Endometrial microvascular endothelial cells (primary cell): ENCODE results near the gene CMIP. TPM values are rescaled to one million over a fixed set of nuclear protein-coding genes. Genes with fewer than 3 reads are reported as not detected.

Experiments used
- in situ Hi-C: cut with HindIII; loops from 2 replicates; pipeline ENCODE4 v1.10.0; 2017; ENCODE audit warnings: low sequenced_read_pairs, low pct_unique_long_range_greater_than_20kb; ENCODE audit errors: inconsistent ontology term
- total RNA-seq: library from RNA; depleted of rRNA; stranded (reverse); fragments of >200 nt; gene quantifications from one replicate; pipeline ENCODE4 v1.2.3, GENCODE V29; 2015; ENCODE audit errors: inconsistent ontology term

The CMIP gene
- total RNA-seq, 1 donor from 2014 or later, result 16.5 TPM

DNA sequence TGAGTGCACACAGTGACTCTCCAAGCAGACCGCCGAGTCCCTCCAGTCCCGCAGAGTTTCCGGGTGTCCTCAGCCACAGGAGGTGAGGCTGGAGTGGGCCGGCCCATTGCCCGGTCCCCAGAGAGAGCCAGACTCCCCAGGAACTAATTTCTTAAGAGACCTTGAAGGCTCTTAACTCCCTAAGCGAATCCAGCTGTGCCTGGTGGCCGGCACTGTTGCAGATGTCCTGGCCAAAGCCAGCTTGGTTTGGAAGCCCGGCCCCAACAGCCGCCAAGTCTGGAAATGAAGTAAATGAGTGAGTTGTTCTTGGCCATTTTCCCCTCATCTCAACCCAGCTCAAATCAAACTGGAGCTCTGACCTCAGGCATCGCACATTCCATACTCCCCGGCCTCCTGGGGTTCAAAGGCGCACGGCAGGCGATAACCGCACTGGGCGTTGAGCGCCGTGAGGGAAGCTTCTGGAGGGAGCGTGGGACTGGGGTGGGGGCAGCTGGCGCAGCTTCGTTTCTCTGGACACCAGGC is 42.0 kb downstream of the CMIP start:
- in situ Hi-C loops, result loop anchor here (25.0 kb wide), 1 partner anchor 99 kb away; no protein-coding TSS in a partner anchor

DNA sequence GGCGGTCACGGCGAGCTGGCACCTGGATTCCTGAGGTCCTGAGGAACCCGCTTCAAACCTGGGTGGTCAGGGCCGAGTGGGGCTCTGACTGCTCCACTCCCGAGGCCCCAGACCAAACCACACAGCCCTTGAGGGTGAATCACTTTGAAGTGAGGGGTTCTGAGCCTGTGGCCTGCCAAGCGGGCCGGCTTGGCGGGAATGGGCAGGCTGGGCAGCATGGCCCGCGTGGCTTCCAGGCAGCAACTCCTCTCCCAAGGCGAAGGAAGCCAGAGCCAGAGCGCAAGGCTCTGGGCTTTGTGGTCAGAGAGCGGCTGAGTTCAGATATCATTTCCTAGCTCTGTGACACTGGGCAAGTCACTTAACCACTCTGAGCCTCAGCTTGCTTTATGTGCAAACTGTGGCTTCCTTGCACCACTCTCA is 42.7 kb downstream of the CMIP start:
- in situ Hi-C loops, result loop anchor here (25.0 kb wide), 1 partner anchor 100 kb away; no protein-coding TSS in a partner anchor

DNA sequence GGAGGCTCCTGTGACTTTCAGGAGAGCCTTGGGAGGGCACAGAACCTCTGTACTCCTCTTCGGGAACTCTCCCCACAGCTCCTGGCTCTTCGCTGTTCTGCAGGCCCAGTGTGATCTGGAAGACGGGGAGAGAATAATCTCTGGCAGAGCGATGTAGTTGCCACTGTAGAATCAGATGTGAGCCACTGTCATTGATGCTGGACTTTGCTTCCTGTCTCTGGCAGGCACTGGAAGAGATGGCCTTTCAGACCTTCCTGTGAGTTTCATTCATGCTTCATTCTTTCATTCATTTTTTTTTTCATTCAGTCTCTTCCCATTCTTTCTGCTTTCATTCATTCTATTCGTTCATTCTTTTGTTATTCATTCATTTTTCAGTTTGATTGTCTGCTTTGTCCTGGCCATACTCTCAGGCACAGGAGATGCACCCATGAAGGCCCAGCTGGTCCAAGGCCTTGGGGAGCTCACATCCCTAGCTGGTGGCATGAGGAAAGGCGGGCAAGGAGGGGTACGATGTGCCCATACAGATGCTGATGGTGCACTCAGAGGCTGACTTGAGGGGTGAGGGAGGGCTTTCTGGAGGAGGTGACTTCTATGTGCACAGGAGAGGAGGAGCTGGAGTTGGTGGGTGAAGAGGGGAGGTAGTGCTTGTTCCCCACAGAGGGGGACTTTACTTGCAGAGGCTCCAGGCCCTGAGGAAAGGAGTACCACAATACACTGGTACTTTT is 44.2 kb downstream of the CMIP start:
- in situ Hi-C loops, result loop anchor here (25.0 kb wide), 1 partner anchor 102 kb away; no protein-coding TSS in a partner anchor

DNA sequence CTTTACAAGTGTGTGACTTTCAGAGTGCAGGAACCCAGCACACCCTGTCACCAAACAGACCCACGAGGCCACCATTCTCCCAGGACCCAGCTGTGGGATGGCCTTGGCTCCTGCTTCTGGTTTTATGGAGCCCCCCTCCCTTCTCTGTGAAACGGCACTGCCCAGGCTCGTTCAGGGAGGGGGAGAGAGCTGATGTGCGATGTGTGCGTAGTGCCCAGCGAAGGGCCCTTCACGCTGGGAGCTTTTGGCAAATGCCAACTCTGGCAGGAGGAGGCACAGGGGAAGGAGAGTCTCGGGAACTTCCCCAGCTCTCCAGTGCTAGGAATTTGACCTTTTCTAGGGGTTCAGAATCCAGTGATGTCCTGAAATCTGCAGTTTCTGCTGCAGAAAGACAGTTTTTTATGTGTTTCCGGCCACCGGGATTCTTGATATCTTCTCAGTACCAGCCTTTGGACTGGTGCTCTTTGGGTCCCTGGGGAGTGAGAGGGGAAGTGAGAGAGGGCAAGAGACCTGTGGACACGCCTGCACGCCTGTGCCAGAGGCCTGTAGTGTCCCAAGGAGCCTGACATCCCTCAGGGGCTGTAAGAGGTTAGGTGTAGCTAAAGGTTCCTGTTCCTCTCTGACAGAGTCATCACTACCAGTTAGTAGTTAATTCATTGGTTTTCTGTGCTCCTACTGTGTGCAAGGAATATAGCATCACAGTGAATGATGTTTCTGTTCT is 45.1 kb downstream of the CMIP start:
- in situ Hi-C loops, result loop anchor here (5.0 to 25.0 kb wide), 2 partner anchors 37 to 102 kb away; no protein-coding TSS in a partner anchor

DNA sequence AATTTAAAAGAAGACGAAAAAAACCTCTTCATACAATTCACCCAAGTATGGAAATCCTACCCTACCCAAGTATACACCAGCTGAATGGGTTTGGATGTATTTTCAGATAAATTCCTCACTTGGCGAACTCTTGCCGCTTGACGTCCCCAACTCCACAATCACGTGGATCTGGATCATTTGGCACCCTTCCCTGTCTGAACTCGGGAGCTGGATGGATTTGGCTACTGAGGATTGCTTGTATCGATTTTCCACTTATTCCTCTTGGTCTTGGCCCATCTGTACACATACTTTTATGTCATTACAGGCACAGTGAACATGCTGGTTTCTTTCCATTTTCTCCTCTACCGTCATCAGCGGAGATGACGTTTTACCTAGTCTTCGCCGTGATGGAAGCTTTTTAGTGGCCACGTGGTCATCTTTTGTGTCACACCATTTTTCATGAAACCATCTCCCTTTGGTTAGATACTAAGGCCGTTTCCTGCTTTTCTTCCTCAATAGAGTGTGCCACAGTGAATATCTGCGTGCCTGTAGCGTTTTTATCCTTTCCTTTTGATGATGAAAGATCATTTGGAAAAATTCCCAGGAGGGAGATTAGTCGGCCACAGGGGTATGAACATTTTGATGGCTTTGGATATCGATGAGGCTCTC is 47.1 kb downstream of the CMIP start:
- in situ Hi-C loops, result loop anchor here (5.0 to 25.0 kb wide), 2 partner anchors 39 to 104 kb away; no protein-coding TSS in a partner anchor

DNA sequence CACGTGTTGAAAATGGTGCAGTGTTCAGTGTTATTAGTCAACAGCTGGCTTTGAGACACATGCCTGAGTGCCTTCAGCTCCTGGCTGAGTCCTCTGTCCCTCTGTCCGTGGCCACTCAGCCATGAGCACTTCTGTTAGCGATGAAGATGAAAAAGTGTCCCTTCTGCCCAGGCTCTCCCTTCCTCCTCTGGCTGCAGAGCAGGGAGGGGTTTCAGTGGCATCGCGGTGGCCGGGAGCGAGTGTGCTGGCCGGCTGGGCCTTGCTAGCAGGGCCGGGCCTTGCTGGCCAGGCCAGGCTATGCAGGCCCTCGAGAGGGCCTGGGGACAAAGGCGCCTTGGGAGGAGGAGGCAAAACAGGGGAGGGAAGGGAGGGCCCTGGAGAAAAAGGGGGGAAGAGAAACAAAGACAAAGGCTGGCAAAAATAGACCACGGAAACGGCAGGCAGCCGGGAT is 47.7 kb downstream of the CMIP start:
- in situ Hi-C loops, result loop anchor here (5.0 to 25.0 kb wide), 2 partner anchors 40 to 105 kb away; no protein-coding TSS in a partner anchor

DNA sequence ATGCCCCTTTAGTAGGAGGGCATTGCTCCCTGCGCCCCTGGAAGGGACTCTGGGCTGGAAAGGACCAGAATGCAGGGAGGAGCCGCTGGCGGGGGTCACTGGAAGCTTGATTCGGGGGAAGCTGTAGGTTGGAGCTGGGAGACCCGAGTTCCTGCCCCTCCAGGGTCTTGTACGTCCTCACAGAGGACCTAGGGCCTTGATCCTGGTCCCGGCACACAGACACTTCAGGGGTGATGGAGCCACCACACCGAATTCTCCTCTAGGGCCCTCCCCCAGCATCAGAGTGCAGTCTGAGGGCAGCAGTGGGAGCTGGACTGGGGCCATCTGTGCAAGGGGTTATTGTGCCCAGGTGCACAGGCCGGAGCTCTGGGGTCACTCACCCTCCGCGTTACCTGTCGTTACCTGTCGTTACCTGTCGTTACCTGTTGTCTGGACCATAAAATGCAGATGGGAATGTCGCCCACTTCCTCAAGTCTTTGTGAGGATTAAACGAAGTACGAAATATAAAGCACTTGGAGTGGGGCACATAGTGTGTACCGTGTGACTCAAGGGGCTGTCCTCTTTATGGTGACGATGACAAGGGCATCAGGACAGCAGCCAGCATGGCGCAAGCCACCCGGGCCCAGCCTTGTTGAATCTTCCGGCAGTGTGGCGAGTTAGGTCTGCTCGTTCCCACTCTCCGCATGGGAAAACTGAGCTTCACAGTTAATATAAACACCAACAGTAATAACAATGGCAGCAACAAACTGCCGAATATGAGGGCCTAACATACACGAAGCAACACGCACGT is 48.6 kb downstream of the CMIP start:
- in situ Hi-C loops, result loop anchor here (5.0 to 25.0 kb wide), 2 partner anchors 41 to 106 kb away; no protein-coding TSS in a partner anchor

DNA sequence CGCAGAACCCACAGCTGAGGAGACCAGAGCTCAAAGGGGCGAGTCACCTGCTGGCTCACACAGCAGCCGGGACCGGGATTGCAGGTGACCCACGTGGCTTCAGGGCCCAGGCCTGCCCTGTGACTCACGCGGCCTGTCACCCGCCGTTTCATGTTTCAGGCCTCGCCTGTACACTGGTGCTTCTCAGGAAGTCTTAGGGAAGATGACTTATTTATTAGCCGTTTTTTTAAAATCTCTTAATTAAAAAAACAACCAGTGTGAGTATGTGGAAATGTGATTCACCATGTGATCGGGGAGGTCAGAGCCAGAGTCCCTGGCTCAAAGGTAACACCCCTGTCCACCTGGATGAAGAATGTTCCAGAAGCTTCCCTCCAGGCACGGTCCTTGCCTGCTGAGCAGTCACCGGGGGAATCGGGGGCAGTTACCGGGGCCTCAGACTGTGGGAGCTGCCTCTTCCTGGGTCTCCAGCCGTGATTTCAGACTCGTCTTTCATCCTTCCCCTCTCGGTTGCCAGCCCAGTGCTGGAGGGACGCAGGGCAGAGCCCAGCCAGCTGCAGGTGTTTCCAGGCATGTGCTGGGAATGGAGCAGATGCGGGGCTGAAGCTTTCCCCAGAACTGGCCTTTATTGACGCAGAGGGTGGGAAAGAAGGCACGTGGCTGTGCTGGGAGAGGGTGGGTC is 49.3 kb downstream of the CMIP start:
- in situ Hi-C loops, result loop anchor here (5.0 to 25.0 kb wide), 2 partner anchors 42 to 107 kb away; no protein-coding TSS in a partner anchor

DNA sequence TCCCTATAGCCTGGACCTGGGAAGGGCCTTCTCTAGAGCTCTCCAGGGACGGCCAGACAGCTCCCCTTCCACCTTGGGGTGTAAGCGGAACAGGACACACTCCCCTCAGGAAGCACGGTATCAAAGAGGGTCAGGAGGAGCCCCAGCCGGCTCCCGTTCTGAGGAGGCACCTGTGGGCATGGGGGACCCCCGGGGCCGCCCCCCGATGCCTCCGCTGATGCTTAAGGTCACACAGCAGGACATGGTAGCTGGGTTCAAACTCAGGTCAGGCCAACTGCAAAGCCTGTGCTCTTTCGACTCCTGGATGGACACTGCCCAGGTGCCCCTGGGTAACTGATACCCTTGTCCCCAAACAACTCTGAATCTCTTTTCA is 49.8 kb downstream of the CMIP start:
- in situ Hi-C loops, result loop anchor here (5.0 to 25.0 kb wide), 2 partner anchors 42 to 107 kb away; no protein-coding TSS in a partner anchor

DNA sequence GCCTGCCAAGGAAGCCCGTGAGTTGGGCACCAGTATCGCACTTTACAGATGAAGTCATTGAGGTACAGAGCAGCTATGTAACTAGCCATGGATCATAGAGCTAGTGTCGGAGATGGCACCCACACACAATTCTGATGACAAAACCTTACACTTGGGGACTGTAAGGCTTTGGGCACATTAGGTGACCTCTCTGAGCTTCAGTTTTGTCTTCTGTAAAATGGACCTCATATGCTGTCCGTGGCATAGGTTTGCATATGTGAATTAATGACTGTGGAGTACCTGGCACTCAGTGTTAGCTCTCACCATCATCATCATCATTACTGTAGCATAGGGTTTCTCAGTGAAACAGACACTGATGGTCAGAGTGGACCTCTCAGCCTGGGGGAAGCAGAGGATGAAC is 50.3 kb downstream of the CMIP start:
- in situ Hi-C loops, result loop anchor here (5.0 to 25.0 kb wide), 2 partner anchors 43 to 108 kb away; no protein-coding TSS in a partner anchor

DNA sequence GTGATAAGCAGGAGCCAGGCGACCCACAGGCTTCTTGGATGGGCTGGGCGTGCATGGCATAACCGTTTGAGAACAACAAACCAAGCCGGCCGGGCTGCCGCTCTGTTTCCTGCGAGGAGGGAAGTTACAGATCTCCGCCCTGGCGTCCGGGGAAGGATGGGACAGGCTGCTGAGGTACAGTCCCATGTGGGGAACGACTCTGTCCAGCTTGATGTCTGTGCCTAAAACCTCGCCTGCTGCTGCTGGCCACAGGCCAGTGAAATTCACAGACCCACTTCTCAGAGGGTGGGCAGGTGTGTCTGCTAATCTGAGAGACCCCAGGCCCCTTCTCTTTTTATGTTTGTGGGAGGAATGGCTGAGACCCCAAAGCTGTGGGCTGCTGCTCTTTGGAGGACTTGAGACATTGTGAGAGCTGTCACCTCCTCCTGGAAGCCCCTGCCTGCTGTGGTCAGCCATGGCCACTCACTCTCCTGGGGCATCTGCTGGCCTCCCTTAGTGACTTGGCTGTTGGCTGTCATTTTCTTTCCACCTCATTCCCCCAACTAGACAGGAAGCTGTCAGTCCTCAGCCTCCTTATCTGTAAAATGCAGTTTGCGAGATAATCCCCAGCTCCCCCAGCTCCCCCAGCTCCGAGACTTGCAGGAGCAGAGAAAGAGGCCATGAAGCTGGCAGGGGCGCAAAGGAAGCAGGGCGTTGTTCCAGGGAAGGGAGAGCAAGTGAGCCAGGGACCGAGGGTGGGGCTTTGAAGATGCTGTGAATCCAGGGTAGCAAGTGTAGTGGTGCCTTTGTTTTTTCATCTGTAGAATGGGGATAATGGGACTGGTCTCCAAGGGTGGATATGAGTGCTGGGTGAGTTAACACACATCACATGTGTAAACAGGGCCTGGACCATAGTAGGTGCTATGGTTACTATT is 51.0 kb downstream of the CMIP start:
- in situ Hi-C loops, result loop anchor here (25.0 kb wide), 1 partner anchor 108 kb away; no protein-coding TSS in a partner anchor

DNA sequence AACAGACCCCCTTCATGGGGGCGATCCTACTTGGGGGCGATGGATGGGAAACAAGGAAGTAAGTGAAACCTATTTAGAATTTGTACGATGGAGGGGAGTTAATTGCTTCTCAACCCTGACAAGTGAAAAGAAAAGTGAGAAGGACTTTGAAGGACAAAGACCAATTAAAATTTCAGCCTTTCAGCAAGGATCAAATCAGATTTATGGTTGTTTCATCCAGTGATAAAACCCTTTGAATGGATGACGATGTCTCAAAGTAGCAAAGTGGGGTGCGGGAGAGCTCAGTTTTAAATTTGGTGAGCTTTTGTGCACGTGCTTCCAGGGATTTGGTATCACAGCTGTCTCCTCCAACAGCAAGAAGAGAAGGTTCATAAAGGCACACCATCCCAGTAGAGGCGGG is 51.7 kb downstream of the CMIP start:
- in situ Hi-C loops, result loop anchor here (25.0 kb wide), 1 partner anchor 109 kb away; no protein-coding TSS in a partner anchor

DNA sequence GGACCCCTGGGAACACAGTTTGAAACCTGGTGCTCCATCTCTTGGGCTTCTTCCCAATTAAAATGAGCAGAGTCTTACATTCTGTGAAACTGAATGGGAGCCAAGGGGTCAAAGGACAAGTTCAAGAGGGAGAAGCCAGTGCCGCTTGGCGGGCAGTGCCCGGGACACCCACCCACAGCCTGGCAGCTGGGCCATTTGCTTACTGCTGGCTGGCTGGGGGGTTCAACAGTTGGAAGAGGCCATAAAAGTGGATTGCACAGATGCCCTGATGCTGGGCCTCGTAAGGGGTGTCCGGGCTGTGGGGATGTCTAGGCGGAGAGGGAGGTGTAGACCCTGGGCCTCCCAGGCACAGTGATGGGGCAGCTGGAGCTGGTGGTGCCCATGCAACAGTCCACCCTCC is 52.1 kb downstream of the CMIP start:
- in situ Hi-C loops, result loop anchor here (25.0 kb wide), 1 partner anchor 109 kb away; no protein-coding TSS in a partner anchor

DNA sequence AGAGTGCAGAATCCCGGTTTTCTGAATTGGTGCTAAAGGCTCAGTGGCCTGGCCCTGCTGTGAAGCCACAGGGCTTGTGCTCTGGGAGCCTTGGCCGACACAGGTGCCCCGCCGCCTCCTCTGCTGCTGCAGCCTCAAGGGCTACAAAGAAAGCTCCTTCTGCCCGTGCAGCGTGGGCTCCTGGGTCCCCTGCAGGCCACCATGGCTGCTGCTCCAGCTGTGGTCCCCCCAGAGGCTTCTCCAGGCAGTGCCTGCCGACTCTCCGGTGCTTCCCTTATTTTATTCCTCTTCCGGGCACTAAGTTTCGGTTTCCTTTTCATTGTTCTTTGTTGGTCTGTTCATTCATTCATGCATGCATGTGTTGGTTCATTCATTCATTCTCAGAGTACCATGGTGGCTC is 53.1 kb downstream of the CMIP start:
- in situ Hi-C loops, result loop anchor here (25.0 kb wide), 1 partner anchor 110 kb away; no protein-coding TSS in a partner anchor

DNA sequence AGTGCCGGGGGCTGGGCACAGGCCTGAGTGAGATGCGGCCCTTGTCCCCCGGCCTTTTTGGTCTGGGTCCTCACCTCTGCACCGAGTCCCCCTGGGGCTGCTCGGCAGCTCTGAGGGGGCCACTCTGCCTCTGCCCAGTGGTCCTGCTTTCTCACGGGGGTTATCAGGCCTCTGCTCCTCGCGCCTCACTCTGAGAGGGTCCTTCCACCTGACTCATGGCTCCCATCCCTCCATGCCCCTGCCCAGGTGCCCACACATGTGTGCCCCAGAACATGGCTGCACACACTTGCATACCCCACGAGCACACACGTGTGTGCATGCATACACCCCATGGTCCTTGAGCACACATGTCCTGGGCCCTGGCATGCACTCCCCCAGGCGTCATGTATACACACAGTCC is 53.7 kb downstream of the CMIP start:
- in situ Hi-C loops, result loop anchor here (25.0 kb wide), 1 partner anchor 111 kb away; no protein-coding TSS in a partner anchor
